ENCODE results near the gene PPP1R7. TPM values are rescaled to one million over a fixed set of nuclear protein-coding genes. Genes with fewer than 3 reads are reported as not detected.
A peak's percentile ranks its signal among the peaks of the same experiment; 100 is the strongest.

PPP1R7 gene
- total RNA-seq, 1 donor from 2014 or later: 51.1 TPM

- H3K27me3 ChIP-seq: no peaks in the 10 kb centered on the region
- TF ChIP-seq POLR2AphosphoS5 (IDR thresholded peaks at IDR 0.05; ENCODE audit: insufficient read depth in 1 of 2, low read depth in 1 of 2): no peak
- no peak for TF ChIP-seq POLR2A (IDR thresholded peaks at IDR 0.05)
- no peak for TF ChIP-seq CTCF (IDR thresholded peaks at IDR 0.05)
- H3K4me1 ChIP-seq: no peaks in the 10 kb centered on the region
- intact Hi-C loops (cut with DNase I): loop anchor here (5.0 kb wide), 1 partner anchor 110 kb away; no protein-coding TSS in a partner anchor
- H3K36me3 ChIP-seq: peaks cover 0 to 27% of the 10 kb centered on the region in 2 donors
- no peak overlapping the region for H3K27ac ChIP-seq
- no peak for DNase-seq (ENCODE audit: extremely low spot score in 2 of 2)
- no peak overlapping the region for H3K4me3 ChIP-seq
- no peaks in the 10 kb centered on the region for H3K9me3 ChIP-seq
Measured at GRCh38 chr2:241177526-241178334, 27.5 kb downstream of the PPP1R7 start.

- no peak overlapping the region for H3K4me3 ChIP-seq
- no peak for TF ChIP-seq POLR2A (IDR thresholded peaks at IDR 0.05)
- no peak for TF ChIP-seq POLR2AphosphoS5 (IDR thresholded peaks at IDR 0.05; ENCODE audit: insufficient read depth in 1 of 2, low read depth in 1 of 2)
- TF ChIP-seq CTCF (IDR thresholded peaks at IDR 0.05): no peak
- DNase-seq (ENCODE audit: extremely low spot score in 2 of 2): no peak
- intact Hi-C loops (cut with DNase I): loop anchor here (5.0 kb wide), 1 partner anchor 108 kb away; no protein-coding TSS in a partner anchor
- peaks cover 0 to 34% of the 10 kb centered on the region in 2 donors for H3K36me3 ChIP-seq
- H3K4me1 ChIP-seq: no peaks in the 10 kb centered on the region
- no peaks in the 10 kb centered on the region for H3K9me3 ChIP-seq
- peak overlapping the region; percentile 43 for H3K27ac ChIP-seq
- H3K27me3 ChIP-seq: no peaks in the 10 kb centered on the region
Measured at GRCh38 chr2:241178961-241179360, 28.7 kb downstream of the PPP1R7 start.

- H3K9me3 ChIP-seq: no peaks in the 10 kb centered on the region
- H3K27ac ChIP-seq: no peak overlapping the region
- H3K4me1 ChIP-seq: no peaks in the 10 kb centered on the region
- H3K27me3 ChIP-seq: no peaks in the 10 kb centered on the region
- no peak for TF ChIP-seq CTCF (IDR thresholded peaks at IDR 0.05)
- no peak for TF ChIP-seq POLR2AphosphoS5 (IDR thresholded peaks at IDR 0.05; ENCODE audit: insufficient read depth in 1 of 2, low read depth in 1 of 2)
- no peak for TF ChIP-seq POLR2A (IDR thresholded peaks at IDR 0.05)
- intact Hi-C loops (cut with DNase I): loop anchor here (5.0 kb wide), 1 partner anchor 107 kb away; no protein-coding TSS in a partner anchor
- no peak overlapping the region for H3K4me3 ChIP-seq
- H3K36me3 ChIP-seq: peaks cover 0 to 33% of the 10 kb centered on the region in 2 donors
- DNase-seq (ENCODE audit: extremely low spot score in 2 of 2): no peak
Measured at GRCh38 chr2:241179899-241180298, 29.6 kb downstream of the PPP1R7 start.

- peaks cover 0 to 28% of the 10 kb centered on the region in 2 donors for H3K36me3 ChIP-seq
Measured at GRCh38 chr2:241180495-241180894, 30.2 kb downstream of the PPP1R7 start.

More at GRCh38 chr2:241180495-241180894, 30.2 kb downstream of the PPP1R7 start:
- TF ChIP-seq CTCF (IDR thresholded peaks at IDR 0.05) (no peak), POLR2AphosphoS5 (IDR thresholded peaks at IDR 0.05; ENCODE audit: insufficient read depth in 1 of 2, low read depth in 1 of 2) (no peak), POLR2A (IDR thresholded peaks at IDR 0.05) (no peak)
- Histone ChIP-seq H3K27ac (no peak overlapping the region), H3K27me3 (no peaks in the 10 kb centered on the region), H3K4me1 (no peaks in the 10 kb centered on the region), H3K9me3 (no peaks in the 10 kb centered on the region), H3K4me3 (no peak overlapping the region)
- no peak for DNase-seq (ENCODE audit: extremely low spot score in 2 of 2)
- intact Hi-C loops (cut with DNase I): no loop called here

Data from vagina (tissue), 2 donors.